Right lobe of liver (tissue), 4 donors: ENCODE measurements around the gene PTPN12.

Source experiments
- POLR2A ChIP-seq: fragments of 450-650 bp; IDR thresholded peaks from one replicate; pipeline ENCODE4 v1.6.1; 2017; ENCODE audit warnings: antibody characterized with exemption, mild to moderate bottlenecking
- TF ChIP-seq, protein P1 (sequence below), 4 donors: fragments of 200-600 bp in 3 of 4; fragments of 450-650 bp in 1 of 4; IDR thresholded peaks; one replicate each; pipeline versions ENCODE4 v1.5.1 to v1.8.0; 2016 to 2022; ENCODE audit warnings: antibody characterized with exemption in 4 of 4, mild to moderate bottlenecking in 2 of 4
- donor health status: DM: no; HTN: no; CAD: no.
- donor health status: DM: no; HTN: no; CAD: no.
- donor health status: DM: no; HTN: yes; CAD: no.

DNA sequence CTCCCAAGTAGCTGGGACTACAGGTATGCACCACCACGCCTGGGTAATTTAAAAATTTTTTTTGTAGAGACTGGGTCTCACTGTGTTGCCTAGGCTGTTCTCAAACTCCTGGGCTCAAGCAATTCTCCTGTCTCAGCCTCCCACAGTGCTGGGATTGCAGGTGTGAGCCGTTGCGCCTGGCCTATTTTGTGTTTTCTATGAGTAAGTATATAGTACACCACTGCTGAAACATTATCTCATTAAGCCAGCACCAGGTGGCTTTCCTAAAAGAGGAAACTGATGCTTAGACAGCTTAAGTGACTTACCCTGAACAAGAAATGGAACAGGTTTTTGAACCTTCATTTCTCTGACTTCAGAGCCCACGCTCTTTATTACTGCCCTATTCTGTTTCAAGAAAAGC, 7.8 kb upstream of the PTPN12 start:
- TF ChIP-seq POLR2A, result no peak
- TF ChIP-seq, protein P1, sequence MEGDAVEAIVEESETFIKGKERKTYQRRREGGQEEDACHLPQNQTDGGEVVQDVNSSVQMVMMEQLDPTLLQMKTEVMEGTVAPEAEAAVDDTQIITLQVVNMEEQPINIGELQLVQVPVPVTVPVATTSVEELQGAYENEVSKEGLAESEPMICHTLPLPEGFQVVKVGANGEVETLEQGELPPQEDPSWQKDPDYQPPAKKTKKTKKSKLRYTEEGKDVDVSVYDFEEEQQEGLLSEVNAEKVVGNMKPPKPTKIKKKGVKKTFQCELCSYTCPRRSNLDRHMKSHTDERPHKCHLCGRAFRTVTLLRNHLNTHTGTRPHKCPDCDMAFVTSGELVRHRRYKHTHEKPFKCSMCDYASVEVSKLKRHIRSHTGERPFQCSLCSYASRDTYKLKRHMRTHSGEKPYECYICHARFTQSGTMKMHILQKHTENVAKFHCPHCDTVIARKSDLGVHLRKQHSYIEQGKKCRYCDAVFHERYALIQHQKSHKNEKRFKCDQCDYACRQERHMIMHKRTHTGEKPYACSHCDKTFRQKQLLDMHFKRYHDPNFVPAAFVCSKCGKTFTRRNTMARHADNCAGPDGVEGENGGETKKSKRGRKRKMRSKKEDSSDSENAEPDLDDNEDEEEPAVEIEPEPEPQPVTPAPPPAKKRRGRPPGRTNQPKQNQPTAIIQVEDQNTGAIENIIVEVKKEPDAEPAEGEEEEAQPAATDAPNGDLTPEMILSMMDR (IDR thresholded peaks at IDR 0.05), result no peak
